DMS79 (cell line): ENCODE results near the gene RNF32.
"Not testable (repeated sequence)": the region's sequence is repeated elsewhere in the genome, so short reads cannot be mapped to it uniquely, and the experiment has no call there.

ENCODE experiments used
- DNase-seq: peaks from one replicate; lab custom pipeline; 2025; lab: John Stamatoyannopoulos, UW

Gene RNF32

DNA sequence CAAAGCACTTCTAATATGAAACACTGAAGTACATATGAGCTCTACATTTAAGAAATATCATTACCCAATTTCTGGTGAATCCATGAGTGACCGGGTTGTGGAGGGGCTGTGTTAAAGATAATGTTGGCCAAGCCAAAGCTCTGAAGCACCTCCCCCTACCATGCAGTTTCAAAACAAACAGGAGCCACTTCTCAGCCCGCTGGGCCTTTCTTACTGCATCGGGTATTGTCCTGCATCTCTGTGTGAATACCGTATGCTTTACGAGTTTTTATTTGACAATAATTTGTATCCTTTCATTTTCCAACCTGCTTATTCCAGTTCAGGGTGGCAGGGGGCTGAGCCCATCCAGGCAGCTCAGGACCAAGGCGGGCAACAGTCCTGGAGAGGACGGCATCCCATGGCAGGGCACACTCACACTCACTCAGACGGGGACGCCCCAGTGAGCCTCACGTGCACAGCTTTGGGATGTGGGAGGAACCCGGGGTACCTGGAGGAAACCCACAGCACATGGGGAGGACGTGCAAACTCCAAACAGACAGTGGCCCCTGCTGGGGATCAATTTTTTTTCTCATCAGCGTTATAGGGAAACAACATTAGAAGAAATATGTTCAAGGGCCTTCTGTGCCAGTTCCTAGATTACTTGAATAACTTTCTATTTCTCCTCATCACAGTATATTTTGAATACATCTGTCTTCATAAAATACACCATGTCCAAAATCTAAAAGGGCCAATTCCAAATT, 1.9 kb downstream of the RNF32 start:
- DNase-seq = no peak

DNA sequence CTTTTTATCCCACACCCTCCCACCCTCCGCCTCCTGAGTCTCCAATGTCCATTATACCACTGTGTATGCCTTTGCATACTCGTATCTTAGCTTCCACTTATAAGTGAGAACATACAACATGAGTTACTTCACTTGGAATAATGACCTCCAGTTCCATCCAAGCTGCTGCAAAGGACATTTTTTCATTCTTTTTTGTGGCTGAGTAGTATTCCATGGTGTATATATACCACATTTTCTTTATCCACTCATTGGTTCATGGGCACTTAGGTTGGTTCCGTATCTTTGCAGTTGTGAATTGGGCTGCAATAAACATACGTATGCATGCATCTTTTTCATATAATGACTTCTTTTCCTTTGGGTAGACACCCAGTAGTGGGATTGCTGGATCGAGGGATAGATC, 6.8 kb downstream of the RNF32 start:
- DNase-seq = not testable (repeated sequence)

DNA sequence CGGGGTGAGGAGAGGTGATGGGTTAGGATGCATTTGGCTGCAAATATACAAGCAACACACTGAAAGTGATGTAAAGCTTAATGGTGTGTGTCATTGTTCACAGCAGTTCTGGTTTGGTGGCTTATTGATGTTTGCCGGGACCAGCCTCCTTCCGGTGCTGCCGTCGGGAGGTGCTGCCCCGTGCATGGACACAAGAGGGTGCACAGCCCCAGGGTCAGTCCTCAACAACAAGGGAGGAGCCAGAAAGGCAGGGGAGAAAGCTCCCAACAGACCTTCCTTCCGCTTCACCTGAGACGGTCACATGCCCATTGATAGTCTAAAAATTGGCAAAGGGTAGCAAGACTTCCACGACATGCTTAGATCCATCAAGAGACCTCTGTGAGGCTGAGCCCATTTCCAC, 9.5 kb downstream of the RNF32 start:
- DNase-seq = no peak

DNA sequence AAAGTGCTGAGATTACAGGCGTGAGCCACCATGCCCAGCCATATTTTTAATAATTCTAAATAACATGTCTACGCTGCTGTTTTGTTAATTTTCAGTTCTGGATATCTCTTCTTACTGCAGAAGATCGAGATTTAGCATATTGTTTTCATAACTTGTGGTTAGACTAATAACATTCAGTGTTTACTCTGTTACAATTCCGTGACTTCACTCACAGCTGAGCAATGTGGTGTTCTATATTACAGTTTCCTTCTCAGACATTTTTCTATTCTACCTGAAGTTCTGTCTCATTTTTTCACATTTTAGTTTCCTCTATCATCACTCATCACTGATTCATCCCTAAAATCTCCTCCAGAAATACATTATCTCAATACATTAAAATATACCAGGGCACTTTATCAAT, 10.9 kb downstream of the RNF32 start:
- DNase-seq = no peak

DNA sequence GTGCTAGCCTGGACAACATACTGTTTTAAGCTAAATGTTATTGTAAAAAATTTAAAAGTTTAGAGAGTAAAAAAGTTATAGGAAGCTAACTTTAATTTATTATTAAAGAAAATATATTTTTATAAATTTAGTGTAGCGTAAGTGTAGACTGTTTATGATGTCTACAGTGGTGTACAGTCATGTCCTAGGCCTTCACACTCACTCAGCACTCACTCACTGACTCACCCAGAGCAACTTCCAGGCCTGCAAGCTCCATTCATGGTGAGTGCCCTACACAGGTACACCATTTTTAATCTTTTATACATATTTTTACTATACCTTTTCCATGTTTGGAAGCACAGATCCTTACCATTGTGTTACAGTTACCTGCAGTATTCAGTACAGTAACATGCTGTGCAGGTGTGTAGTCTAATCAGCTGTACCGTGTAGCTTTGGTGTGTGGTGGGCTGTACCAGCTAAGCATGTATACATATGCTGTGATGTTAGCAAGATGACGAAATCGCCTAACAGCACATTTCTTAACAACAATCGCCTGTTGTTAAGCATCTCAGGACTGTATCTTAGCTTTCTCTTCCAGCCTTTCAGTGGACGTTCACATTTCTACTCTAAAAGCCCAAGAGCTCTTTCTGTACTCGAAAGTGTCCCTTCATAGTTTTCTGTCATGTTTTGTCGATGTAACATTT, 12.5 kb downstream of the RNF32 start:
- no peak for DNase-seq

DNA sequence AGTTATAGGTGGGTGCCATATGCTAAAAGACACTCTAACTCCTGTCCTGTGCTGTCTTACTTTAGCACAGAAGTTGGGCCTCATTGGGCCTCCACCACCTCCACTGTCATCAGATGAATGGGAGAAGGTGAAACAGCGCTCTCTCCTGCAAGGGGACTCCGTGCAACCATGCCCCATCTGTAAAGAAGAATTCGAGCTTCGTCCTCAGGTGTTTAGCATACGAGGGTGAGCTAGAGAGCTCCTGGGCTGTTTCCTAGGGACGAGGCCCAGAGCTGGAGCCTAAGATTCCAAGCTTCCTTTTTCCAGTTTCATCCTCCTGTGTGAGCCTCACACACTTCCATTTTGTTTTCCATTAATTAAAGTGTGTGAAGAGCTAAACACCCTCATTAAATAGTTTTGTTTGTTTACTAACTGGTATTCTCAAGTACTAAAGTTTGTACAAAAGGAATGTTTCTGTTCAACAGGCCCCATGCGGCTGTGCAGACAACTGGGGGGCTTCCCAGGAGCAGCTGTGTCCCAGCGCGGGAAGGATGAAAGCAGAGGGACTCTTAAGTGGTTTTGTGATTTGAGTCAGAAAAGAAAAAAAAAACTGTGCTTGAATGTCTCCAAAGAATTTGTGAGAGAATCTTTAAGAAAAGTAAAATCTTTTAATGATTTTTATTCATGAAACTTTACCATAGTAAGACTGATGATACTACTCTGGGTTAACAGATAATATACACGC, 14.1 kb downstream of the RNF32 start:
- DNase-seq = no peak

DNA sequence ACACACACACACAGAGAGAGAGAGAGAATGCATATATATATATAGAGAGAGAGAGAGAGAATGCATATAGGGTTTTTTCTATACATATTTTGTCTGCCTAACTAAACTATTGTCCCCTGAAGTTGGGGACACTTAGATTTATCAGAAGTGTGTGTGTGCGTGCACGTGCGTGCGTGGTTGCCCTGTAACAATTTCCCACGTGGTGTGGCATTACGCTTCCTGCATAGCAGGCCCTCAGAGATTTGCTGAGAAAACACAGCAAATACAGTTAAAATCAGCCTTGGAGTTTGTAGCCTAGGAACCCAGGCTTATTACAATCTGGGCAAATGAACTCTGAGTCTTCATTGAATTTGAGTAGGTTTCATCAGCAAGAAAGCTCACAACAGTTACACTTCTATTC, 14.7 kb downstream of the RNF32 start:
- DNase-seq = no peak

DNA sequence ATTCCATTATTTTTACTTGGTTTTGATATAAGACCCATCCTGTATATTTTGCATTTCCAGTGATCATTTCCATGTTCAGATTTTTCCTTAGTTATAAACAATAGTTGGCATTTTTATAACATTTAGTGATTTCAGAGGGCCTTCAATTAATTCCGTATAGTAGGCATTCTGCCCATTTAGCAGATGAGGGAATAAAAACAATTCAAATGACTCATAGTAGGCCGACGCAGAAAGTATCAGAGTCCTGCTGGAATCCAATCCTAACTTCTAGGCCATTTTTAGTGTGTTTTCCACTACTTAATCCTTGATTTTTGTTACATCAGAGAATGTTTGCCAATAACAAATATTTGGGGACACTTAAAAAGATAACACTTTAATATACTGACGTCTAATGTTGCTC, 15.4 kb downstream of the RNF32 start:
- no peak for DNase-seq

DNA sequence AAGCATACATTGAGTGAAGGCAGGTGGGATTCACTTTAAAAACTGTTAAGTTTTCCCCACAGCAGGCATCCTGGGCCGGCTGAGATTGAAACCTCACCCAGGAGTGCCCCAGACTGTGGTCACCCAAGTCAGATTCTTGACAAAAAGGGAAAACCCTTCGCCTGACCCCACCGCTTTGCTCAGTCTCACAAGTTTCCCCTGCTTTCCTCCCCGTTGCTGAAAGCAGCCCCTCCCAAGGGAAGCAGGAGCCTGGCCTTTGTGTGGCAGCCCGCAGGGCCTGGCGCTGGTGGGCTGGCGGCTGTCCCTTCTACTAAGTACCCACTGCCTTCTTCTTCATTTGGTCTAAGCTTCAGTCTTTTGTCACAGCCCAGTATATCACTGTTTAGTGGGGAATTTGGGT, 16.0 kb downstream of the RNF32 start:
- no peak for DNase-seq

DNA sequence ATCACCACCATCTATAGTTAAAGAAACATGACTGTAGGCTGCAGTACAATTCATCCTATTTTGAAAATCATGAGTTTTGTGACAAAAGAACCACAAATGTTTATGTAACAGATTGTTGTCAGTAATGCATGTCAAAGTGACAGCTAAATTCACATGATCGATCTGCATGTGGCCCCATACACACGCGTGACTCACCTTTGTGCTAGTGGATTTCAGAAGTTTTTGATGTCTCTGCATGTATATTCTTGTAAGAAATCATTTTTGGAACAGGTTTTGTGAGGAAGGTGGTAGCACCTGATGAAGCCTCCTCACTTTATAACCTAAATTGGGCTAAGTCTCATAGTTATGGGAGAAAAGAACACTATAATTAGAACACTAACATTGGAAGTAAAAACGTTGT, 17.1 kb downstream of the RNF32 start:
- no peak for DNase-seq

DNA sequence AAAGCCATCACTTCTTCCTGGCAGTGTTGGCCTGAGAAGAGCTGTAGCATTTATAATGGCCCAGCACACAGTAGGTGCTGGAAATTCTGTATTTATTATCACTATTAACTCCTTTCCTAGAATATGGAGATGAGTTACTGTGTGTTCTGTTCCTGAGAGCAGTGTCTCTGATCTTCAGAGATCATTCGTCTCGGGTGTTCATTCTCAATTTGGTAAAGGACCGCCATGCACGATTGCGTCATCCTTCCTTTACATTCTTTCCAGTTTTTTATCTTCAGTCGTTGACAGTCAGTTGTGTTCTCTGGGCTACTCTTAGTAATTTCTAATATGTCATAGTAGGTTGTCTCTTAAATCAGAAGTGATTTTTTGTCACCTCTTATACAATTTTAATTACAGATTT, 18.6 kb downstream of the RNF32 start:
- no peak for DNase-seq

DNA sequence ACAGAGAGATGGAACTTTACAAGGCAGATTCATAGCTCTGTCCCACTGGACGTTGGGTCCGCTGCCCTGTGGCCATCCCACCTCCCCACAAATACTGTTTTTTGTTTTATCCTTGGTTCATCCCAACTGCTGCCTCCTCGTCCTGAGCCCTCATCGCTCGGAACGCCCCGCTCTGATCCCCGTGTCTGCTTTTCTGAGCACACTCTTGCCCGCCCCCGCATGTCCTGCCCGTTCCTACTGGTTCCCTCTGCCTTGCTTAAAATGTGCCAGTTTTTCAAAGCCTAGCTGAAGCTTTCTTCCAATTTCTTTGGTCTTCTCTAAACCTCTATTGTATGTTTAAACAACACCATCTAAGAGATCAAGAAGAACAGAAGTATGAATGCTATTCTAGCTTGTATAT, 19.4 kb downstream of the RNF32 start:
- no peak for DNase-seq

DNA sequence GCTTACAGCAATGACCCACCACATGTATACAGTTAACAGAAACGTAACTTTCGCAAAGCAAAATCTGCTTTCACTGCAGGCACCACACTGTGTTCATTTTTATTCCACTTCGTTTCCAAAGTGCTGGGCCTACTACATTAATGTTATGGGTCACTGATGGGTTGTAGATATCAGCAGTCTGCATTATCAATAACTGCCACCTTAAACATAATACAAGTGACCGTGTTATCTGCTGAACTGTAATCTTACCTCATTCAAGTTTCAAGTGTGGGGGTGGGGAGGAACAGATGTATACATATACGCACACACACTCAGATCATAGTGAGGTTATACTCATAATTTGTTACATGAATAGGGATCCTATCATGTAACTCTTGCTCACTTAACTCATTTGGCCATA, 21.1 kb downstream of the RNF32 start:
- DNase-seq = no peak

DNA sequence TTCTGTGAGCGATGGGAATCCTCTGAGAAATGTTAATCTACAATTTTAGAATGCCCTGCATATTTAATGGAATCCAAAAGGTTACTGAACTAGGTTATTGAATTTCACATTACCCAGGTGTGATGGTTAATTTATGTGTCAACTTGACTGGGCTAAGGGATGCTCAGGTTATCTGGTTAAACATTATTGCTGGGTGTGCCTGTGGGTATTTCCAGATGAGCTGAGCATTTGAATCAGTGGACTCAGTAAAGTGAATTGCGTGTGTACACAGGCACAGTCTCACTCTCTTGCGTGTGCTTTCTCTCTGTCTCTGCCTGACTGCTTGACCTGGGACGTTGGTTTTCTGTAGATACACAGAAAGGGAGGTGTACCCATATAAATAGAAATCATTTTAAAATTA, 21.7 kb downstream of the RNF32 start:
- no peak for DNase-seq

DNA sequence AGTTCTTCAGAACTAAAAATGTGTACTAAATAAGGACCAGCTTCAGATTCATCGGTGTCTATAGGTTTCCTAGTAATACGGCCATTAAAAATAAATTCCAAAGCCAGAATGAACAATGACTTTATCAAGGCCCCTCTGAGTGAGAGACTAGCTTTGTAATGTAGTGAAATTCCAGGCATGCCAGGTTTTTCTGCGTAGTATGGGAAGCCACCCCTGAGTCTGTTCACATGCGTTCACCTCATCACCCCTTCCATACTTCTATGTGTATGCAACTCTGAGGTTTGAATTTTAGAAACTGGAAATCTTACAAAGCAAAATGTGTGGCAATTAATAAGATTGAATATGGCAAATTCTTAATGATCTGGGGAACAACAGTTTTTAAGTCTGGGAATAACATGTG, 24.5 kb downstream of the RNF32 start:
- no peak for DNase-seq

DNA sequence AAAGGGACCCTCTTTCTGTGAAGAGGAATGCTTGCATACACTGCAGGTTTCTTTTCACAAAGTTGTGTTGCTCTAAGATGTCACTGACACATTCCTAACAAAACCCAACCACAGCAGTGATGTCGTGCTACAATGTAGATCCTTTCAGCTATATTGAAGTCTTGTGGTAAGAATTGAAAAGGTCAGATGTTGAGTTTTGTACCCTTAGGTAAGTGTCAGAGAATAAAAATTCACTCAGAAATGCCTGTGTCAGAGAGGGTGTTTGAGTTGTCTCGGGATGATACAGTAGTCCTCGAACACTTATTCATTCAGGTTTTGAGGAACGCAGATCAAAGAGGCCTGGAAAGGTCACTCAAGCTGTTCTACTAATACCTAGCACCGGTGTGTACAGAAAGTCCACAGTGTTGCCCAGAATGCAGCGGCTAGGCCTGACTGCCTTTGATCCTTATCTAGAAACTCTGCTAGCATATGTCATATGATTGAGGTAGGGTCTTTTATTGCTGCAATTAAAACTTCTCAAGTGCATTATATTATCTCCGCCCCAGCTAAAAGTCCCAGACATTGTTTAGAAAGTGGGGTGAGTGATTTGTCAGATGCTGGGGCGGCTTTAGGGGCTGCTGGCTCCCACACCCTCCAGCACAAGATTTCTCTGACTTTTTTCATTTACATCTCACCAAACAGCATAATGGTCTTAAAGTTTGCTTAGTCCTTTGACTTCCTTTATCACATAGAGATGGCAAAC, 26.0 kb downstream of the RNF32 start:
- no peak for DNase-seq

DNA sequence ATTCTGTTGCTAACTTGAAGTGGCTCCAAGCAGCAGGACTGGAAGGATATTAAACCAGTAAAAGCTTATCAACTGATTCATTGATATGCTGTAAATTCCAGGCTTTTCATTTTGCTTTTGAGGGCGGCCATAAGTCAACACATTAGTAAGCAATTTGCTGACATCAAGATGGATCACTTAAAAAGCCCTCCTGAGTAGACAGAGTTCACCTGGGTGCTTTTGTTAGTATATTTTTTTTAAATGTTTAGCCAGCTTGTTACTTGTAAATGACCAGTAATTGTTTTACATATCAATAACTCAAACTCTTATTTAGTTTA, 26.5 kb downstream of the RNF32 start:
- no peak for DNase-seq

DNA sequence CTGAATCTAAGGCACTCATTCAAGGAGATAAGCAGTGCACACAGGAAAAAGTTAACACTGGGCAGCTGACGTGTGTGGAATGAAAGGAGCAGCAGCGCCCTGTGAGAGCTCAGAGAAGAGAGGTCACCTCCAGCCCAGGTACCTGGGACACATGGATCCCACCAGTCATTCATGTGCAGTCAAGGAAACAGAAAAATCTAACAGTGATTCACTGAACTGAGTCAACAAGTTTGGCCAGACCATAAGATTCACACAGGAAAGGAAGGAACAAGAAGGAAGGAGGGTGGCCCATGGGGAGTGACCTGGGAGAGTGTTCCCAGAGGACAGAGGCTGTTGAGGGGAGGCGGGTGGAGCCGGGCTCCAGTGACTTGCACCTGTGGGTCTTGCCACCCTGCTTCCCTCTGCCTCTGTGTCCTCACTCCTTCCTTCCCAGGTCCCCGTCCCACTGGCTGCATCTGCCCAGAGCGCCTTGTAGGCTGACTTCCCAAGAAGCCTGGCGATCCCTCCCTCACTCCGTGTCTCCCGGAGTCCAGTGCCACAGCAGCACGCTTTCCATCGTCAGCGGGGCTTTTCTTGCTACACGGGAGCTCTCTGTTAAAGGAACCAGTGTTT, 27.7 kb downstream of the RNF32 start:
- no peak for DNase-seq

DNA sequence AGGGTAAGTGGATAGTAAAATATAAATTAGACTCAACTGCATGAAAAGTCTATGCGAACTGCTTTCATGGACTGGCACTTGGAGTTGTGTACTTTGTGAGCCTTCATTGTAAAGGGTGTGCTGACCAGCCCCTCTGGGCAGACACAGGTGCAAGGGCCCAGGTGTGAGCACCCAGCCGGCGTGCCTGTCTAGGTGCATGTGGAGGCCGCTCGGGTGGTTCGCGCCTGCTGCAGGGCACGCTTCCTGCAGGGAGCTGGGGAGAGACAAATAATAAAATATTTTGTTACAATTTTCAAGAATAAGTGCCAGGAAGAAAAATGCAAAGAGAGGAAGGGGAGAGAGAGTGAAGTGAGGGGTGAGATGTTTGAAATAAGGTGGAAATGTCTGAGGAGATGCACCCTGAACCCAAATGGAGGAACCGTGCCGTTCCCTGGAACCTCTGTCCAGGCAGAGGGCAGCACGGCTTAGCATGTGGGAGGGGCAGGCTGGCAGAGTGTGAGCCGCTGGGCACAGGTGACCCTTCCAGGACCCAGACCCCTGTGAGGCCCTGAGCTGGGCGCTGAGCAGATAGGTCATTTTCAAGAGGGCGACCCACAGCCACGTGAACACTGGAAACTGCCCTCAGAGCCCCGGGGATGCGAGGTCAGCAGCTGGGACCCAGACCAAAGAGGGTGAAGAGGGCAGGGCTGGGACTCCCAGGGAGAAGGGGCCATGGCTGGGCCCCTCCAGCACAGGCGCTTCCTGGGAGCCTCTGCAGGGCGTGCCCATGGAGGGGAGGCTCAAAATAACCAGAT, 28.7 kb downstream of the RNF32 start:
- DNase-seq = no peak

DNA sequence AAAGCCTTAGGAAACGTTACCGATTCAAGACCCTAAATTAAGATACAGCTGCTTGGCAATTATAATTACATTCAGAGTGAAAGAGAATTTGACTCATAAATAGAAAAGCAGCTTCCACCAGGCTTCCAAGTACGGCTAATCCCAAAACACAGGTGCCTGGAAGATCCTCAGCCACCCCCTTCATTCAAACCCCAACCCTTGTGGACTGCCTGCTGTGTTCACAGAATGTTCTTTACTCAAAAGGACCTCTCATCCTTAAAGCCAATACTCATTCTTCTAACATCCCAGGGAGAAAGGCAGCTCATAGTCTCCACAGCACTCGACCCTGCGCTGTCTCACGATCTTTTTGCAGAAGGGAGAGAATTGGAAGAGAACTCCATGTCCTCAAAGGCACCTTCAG, 32.9 kb downstream of the RNF32 start:
- DNase-seq = no peak

DNA sequence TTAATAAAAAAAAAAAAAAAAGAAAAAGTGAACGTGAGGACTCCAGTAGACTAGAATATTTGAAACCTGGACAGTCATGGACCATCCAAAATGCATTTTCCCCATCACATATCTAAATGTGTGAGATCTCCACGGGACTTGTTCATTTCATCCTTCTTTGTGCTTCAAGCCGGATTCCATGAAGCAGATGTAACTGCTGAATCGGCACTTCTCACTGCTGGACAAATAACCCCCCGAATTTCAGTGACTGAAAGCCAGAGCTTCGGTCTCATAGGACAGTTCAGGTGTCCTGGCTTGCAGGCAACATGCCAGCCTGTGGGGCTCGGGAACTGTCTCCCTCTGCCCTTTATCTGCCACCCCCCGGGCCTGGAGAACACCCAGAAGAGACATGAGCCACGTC, 33.3 kb downstream of the RNF32 start:
- no peak for DNase-seq

DNA sequence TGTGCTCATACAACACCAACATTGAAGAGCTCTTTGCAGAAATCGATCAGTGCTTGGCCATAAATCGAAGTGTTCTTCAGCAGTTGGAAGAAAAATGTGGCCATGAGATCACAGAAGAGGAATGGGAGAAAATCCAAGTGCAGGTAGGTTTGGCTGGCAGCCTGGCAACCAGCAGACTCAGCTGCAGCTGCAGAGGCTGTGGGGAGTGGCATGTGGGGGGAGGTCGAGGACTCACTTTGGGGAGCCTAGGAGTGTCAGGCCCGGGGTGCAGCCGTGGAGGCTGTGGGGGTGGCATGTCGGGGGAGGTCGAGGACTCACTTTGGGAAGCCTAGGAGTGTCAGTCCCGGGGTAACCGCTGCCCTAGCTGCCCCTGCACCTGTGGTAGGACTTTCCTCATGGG, 35.1 kb downstream of the RNF32 start:
- peak; percentile 13 for DNase-seq
